Right lung (tissue), 10 donors: ENCODE measurements around the gene KRTAP4-9. TPM values are rescaled to one million over a fixed set of nuclear protein-coding genes. Genes with fewer than 3 reads are reported as not detected.
"Not testable (repeated sequence)": the region's sequence is repeated elsewhere in the genome, so short reads cannot be mapped to it uniquely, and the experiment has no call there.

Source experiments
- DNase-seq, 2 donors: peaks; one replicate each; pipeline ENCODE4 v3.0.0-alpha.2; 2013
- long read RNA-seq, 8 donors: transcript quantifications; one replicate each; lab custom pipeline, GENCODE V29; 2026
- polyA plus RNA-seq, 5 donors: library from polyadenylated mRNA; unstranded; fragments of 120-200 nt; gene quantifications; one replicate each; pipeline versions ENCODE4 v1.2.1 to v1.2.3, GENCODE V29; 2013; ENCODE audit warnings: inconsistent platforms in 1 of 5, low replicate concordance in 1 of 5; ENCODE audit not compliant: insufficient read length in 5 of 5, insufficient read depth in 1 of 5

The KRTAP4-9 gene
- not detected for polyA plus RNA-seq
- long read RNA-seq, donor 1 = 0 reads
- long read RNA-seq, donor 2 = 0 reads
- long read RNA-seq, donor 3 = 0 reads
- long read RNA-seq, donor 4 = 0 reads
- long read RNA-seq, donor 5 = 0 reads
- long read RNA-seq, donor 6 = 0 reads
- long read RNA-seq, donor 7 = 0 reads
- long read RNA-seq, donor 8 = 0 reads

- not testable (repeated sequence) for DNase-seq
Observed at GRCh38 chr17:41105347-41105746, at the start of gene KRTAP4-9. Gene KRTAP4-9 (plus strand): TSS chr17:41105389. CDS start chr17:41105389, 0 bp downstream.

DNA sequence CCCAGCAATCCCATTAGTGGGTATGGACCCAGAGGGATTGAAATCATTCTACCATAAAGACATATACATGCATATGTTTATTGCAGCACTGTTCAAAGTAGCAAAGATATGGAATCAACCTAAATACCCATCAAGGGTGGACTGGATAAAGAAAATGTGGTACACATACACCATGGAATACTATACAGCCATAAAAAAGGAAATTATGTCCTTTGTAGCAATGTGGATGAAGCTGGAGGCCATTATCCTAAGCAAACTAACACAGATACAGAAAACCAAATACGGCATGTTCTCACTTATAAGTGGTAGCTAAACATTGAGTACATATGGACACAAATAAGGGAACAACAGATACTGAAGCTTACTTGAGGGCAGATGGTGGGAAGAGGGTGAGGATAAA lies 47.6 kb upstream of the KRTAP4-9 start:
- DNase-seq = no peak

- DNase-seq = no peak
Observed at GRCh38 chr17:41058741-41059140, 46.4 kb upstream of the KRTAP4-9 start.

DNA sequence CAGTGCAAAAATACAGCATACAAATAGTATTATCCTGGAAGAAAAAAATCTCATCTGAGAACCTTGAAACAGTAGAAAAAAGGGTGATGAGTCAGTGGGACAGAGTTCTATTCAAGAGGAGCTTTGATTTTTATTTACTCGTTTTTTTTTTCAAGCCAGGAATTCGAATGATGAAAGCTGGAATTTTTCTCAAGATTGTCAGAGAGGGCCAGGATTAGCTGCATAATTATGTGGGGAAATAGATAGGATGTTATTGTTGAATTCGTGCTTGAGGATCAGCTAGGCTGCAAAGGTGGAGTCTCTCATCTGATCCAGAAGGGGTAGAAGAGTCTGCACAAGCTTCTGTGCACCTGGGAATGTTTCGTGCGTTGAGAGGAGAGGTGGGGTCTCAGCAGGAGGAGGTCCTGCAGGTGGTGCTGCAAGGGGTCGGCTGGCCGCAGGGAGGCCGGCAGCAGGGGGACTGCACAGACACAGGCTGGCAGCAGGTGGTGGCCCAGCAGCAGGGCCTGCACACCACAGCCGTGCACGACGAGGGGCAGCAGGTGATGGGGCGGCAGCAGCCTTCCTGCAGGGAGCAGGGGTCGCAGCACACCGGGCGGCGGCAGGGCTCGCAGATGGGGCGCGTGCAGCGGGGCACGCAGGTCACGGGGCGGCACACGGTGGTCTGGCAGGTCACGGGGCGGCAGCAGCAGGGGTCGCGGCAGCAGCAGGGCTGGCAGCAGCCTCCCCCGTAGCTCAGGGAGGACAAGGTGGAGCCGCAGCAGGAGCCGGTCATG lies 45.7 kb upstream of the KRTAP4-9 start:
- not testable (repeated sequence) for DNase-seq

DNA sequence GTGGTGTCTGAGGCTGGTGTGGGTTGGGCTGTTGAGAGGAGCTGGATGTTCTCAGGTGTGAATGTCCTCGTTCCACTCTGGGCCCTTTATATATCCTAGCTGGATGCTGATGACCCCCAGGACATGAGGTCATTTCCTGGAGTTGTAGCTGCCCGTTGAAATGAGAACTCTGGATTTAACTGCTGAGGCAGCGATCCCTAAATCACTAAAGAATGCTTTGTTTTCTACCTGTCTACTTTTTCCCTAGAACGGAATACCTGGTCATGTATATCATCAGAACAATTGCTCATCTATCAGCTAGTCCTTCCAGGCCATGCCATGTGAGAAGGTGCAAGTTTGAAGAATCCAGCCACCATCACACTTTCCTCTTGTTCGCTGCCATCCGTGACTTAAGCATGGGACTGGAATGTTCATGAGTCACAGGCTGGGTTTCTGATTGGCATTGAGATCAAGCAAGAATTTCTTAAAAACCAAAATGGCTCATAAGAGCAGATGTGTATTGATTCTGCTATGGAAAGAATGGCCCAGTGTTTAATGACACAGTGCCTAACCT lies 45.1 kb upstream of the KRTAP4-9 start, which contains the start of gene KRTAP2-3:
TSS of gene KRTAP2-3 (minus strand) at position 63 of the 553 bp plus-strand sequence. CDS start 64 bp downstream, outside the sequence.
- no peak for DNase-seq

DNA sequence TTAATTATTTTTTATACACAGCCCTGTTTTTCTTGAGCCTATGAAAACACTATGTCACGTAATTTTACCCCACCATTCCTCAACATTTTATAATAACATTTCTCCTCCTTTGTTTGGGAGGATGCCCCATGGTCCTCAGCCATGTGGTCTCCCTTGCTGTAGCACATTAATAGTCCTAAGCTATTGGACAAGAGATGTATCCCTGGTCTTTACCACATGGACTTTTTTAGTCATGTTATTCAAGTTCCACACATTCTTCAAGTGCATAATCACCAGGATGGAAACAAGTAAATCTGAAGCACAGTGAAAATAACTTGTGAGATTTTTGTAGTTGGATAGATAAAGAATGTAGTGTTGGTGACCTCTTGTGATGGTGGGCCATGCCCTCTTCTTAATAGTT lies 43.2 kb upstream of the KRTAP4-9 start:
- no peak for DNase-seq

GRCh38 chr17:41063449-41063848 lies 41.7 kb upstream of the KRTAP4-9 start:
- no peak for DNase-seq

DNA sequence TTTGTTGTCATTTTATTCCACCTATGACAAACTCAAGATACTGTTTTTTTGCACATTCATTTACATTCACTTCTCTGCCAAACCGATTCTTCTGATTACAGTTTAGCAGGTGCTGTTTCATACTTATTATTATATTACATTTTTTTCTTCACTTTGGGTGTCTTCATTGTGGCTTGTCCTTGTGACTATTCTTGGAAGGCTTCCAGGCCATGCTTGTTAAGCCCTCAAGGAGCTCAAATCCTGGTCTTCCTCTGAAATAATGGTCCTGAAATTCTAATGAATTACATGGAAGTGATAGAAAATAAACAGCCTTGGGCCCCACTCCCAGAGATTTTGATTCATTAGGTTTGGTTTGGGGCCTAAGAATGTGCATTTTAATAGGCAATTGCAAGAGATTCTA lies 40.9 kb upstream of the KRTAP4-9 start:
- DNase-seq = no peak

DNA sequence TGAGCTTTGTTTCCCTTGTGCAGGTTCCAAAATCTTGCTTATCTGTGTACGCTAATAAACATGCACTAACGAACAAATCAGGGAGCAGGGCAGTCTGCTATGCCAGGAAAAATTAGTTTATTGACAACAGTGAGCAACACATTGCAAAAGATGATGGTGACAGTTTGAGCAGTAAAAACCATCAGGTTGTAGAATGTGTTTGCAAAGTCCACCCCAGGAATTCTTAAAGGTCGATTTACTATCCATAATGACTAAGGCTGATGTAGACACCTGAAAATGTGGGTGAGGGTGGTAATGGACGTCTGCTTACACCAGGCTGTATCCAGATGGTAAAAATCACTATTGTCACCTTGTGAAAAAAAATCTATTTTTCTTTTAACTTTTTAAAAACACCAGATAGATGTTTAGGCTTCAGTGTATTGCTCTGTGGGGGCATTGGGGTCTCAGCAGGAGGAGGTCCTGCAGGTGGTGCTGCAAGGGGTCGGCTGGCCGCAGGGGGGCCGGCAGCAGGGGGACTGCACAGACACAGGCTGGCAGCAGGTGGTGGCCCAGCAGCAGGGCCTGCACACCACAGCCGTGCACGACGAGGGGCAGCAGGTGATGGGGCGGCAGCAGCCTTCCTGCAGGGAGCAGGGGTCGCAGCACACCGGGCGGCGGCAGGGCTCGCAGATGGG lies 40.0 kb upstream of the KRTAP4-9 start:
- not testable (repeated sequence) for DNase-seq

DNA sequence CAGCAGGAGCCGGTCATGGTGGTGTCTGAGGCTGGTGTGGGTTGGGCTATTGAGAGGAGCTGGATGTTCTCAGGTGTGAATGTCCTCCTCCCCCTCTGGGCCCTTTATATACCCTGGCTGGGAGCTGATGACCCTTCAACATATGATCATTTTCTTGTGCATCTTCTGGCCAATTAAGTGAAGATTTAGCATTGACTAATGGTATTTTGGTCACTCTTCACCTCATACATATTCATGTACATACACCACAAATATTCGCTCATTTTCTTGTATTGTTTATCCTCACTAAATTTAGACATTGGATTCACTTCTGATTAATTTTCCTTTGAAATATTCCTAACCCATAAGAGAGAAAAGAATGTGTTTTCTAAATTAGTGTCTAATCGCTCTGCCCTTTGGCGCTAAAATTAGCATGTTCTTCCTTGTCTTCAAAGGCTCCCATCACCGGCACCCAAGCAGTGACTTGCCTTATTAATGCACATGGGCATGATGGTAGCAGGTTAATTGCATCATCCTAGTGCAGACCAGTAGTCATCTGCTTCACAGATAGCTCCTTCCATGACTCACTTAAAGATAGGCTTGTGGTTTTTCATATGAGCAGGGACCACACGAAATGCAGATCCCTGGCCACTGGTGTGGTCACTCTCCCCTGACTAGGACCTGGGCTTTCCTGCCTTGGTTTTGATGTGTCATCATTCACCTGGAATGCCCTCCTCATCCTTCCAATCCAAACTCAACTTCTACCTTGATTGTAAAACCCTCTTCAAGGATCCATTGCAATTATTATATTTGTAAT lies 39.2 kb upstream of the KRTAP4-9 start, which contains the start of gene KRTAP2-4:
TSS of gene KRTAP2-4 (minus strand) at position 51 of the 796 bp plus-strand sequence. CDS start at position 17, 34 bp downstream.
- DNase-seq = no peak

GRCh38 chr17:41067281-41067680 lies 37.9 kb upstream of the KRTAP4-9 start:
- DNase-seq = no peak

GRCh38 chr17:41069031-41069430 lies 36.2 kb upstream of the KRTAP4-9 start:
- DNase-seq = no peak

DNA sequence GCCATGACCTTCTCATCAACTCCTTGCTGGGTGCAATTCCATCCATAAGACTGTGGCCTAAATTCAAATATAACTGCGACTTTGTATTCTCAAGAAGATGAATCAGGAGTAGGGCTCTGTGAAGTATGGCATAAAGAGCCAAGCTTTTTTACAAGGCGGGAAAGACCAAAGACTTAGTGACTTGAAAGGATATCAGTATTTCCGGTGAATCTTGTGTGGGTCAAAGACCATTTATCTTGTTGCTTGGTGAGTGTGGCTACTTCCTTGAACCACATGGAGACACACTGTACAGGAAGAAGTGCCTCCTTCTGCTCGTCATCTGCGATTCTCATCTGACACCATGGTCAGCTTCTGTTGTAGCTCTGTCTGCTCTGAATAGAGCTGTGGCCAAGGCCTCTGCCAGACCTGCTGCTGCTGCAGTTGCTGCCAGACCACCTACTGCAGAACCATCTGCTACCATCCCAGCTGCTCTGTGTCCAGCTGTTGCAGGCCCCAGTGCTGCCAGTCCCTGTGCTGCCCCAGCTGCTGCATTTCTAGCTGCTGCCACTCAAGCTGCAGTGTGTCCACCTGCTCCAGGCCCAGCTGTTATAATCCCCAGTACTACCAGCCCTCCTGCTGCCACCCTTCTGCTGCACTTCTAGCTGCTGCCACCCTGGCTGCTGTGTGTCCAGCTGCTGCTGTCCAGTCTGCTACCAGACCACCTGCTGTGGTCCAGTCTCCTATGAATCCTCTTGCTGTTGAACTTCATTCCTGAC lies 33.4 kb upstream of the KRTAP4-9 start:
- DNase-seq = no peak

DNA sequence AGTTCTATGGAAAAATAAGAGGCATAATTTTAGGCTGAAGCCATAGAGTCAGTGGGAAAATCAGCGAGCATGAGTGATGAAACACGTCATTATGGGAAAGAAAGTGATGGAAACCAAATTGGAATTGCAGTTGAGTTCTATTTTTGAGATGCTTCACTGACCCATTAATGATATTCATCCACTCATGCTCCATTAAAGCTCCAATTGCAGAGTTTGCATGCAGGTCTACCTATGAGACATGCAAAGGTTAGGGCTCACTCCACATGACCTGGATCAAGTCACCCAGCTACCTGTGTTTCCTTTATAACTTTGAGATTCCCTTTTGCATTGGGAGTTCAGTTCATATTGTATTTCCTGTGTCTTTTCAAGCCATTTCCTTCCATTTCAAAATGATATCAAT lies 31.5 kb upstream of the KRTAP4-9 start:
- no peak for DNase-seq

DNA sequence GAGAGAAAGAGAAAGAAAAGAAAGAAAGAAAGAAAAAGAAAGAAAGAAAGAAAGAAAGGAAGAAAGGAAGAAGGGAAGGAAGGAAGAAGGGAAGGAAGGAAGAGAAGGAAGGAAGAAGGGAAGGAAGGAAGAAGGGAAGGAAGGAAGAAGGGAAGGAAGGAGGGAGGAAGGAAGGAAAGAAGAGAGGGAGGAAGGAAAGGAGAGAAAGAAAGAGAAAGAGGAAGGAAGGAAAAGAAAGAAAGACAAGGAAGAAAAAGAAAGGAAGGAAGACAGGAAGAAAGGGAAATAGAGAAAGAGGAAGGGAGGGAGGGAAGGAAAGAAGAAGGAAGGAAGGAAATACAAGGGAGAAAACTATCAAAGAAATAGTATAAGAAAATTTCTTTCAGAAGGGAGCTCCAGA lies 28.4 kb upstream of the KRTAP4-9 start:
- no peak for DNase-seq

- DNase-seq = no peak
Observed at GRCh38 chr17:41082626-41083025, 22.6 kb upstream of the KRTAP4-9 start.

- not testable (repeated sequence) for DNase-seq
Observed at GRCh38 chr17:41083427-41083826, 21.8 kb upstream of the KRTAP4-9 start.

DNA sequence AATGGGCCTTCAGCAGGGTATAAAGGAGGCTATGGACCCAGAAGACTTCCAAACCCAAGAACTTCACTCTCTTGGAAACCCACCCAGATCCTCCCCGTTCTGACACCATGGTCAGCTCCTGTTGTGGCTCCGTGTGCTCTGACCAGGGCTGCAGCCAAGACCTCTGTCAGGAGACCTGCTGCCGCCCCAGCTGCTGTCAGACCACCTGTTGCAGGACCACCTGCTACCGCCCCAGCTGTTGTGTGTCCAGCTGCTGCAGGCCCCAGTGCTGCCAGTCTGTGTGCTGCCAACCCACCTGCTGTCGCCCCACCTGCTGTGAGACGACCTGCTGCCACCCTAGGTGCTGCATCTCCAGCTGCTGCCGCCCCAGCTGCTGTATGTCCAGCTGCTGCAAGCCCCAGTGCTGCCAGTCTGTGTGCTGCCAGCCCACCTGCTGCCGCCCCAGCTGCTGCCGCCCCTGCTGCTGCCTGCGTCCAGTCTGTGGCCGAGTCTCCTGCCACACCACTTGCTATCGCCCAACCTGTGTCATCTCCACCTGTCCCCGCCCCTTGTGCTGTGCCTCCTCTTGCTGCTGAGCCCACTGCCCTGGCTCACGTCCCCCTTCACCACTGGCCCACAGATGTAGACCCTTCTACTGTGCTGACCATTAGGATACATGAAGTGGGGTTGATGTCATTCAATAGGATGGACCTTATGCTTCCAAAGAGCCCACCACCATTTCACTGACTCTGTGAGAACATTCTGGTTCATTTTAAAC lies 20.9 kb upstream of the KRTAP4-9 start, which contains the start of gene KRTAP4-7:
TSS of gene KRTAP4-7 (plus strand) at position 51 of the 757 bp plus-strand sequence. CDS start at position 108, 57 bp downstream.
- DNase-seq = not testable (repeated sequence)

DNA sequence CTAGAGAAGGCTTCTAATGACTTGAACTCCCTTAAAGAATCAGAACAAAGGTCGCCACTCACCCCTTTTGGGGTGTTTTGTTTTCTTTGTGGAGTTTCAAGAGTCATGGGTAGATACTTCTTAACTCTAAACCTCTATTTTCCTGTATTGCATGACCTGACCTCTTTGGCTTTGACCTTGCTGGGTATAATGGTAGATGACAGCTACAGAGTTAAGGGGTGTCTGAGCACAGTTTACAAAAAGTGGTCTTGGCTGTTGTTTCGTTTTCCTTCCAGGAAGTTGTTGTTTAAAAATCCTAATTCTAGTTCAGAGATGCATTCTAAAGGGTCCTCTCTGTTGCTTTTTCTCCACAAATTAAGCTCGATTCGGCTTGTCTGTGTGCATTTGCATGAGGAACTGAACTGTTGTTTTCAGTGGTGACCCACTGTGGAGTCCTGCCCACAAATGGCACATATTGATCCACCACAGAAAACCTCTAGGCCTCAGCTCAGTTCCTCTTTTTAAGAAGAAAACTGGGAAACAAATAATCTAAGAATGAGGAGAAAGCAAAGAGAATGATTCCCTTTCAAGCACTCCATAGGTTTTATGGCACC lies 16.3 kb upstream of the KRTAP4-9 start:
- DNase-seq = not testable (repeated sequence)
